ENCODE measurements around the gene PLXDC2. TPM values are rescaled to one million over a fixed set of nuclear protein-coding genes. Genes with fewer than 3 reads are reported as not detected.

The PLXDC2 gene
- total and polyA plus RNA-seq, 2 experiments from 2014 or later, result 39.9 to 52.2 TPM

Small RNA genes lying within 50 kb of the gene (small RNA-seq; reads per million reads assigned to genes)
- not detected for gene RNU6-1212P

Data from hepatocyte (in vitro differentiated cells).